GM12878 (cell line): ENCODE measurements around the gene STXBP1.

Experiments
- ASH2L ChIP-seq: fragments of 300-600, 200-600 bp; sonication (generic); IDR thresholded peaks from 2 replicates; pipeline ENCODE4 v1.6.1; 2017; ENCODE audit warnings: low read depth, mild to moderate bottlenecking, borderline replicate concordance
- GABPA ChIP-seq: IDR thresholded peaks from 2 replicates; pipeline ENCODE4 v1.6.1; 2014; ENCODE audit warnings: antibody characterized with exemption, low read depth, mild to moderate bottlenecking, inconsistent platforms
- HDAC6 ChIP-seq: fragments of 200-600 bp; sonication (generic); IDR thresholded peaks from one replicate; pipeline ENCODE4 v1.8.0; 2017; ENCODE audit warnings: antibody characterized with exemption; ENCODE audit not compliant: unreplicated experiment
- NFYB ChIP-seq: IDR thresholded peaks from 2 replicates; pipeline ENCODE4 v1.6.1; 2011; ENCODE audit warnings: low read depth, mild to moderate bottlenecking, low read length, improper control_type of control experiment, moderate library complexity; ENCODE audit not compliant: insufficient read depth
- POLR2A ChIP-seq: IDR thresholded peaks from 2 replicates; pipeline ENCODE4 v1.6.1; 2011; ENCODE audit warnings: low read depth, mild to moderate bottlenecking, low read length
- POLR2AphosphoS5 ChIP-seq: IDR thresholded peaks from 2 replicates; pipeline ENCODE4 v1.6.1; 2011; ENCODE audit warnings: mild to moderate bottlenecking, low read length, inconsistent platforms
- SIN3A ChIP-seq: IDR thresholded peaks from 2 replicates; pipeline ENCODE4 v1.6.1; 2012; ENCODE audit warnings: low read depth, low read length, improper control_type of control experiment
- SUZ12 ChIP-seq: fragments of 200-600 bp; sonication (generic); IDR thresholded peaks from one replicate; pipeline ENCODE4 v1.6.1; 2018; ENCODE audit warnings: antibody characterized with exemption, mild to moderate bottlenecking; ENCODE audit not compliant: unreplicated experiment
- TF ChIP-seq, protein P1 (sequence below), 3 experiments: IDR thresholded peaks in 2 of 3; conservative IDR thresholded peaks in 1 of 3; 2 replicates each; pipeline ENCODE4 v1.5.1; 2011; ENCODE audit warnings: low read depth in 3 of 3, low read length in 3 of 3, mild to moderate bottlenecking in 3 of 3, control low read depth in 2 of 3, moderate library complexity in 2 of 3, inconsistent platforms in 1 of 3, mixed read lengths in 1 of 3; ENCODE audit not compliant: control insufficient read depth in 2 of 3, insufficient read depth in 1 of 3; ENCODE audit errors: extremely low read depth in 1 of 3
- TF ChIP-seq, protein P2 (sequence below): fragments of 450-650 bp; formaldehyde crosslinking; IDR thresholded peaks from 2 replicates; pipeline ENCODE4 v1.5.0; 2022; ENCODE audit warnings: mild to moderate bottlenecking, missing genetic modification characterization

DNA sequence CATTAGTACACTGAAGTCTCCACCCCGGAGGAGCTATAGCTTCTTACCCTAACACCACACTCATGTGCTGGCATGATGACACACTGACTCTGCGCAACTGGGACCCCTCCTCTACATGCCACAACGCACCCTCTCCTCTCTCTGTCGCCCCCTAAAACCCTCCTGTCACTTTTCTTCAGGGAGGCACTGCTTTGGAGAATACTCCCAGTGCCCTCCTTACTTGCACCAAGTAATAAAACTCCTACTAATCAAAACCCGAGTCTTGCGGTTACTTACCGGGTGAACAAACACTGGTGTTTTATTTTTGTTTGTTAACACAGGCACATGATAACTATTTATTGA lies 12.6 kb upstream of the STXBP1 start:
- no peak for TF ChIP-seq POLR2AphosphoS5
- TF ChIP-seq, protein P1, sequence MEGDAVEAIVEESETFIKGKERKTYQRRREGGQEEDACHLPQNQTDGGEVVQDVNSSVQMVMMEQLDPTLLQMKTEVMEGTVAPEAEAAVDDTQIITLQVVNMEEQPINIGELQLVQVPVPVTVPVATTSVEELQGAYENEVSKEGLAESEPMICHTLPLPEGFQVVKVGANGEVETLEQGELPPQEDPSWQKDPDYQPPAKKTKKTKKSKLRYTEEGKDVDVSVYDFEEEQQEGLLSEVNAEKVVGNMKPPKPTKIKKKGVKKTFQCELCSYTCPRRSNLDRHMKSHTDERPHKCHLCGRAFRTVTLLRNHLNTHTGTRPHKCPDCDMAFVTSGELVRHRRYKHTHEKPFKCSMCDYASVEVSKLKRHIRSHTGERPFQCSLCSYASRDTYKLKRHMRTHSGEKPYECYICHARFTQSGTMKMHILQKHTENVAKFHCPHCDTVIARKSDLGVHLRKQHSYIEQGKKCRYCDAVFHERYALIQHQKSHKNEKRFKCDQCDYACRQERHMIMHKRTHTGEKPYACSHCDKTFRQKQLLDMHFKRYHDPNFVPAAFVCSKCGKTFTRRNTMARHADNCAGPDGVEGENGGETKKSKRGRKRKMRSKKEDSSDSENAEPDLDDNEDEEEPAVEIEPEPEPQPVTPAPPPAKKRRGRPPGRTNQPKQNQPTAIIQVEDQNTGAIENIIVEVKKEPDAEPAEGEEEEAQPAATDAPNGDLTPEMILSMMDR (IDR thresholded peaks at IDR 0.05 in 2 of 3, conservative IDR thresholded peaks at IDR 0.05 in 1 of 3; ENCODE audit: control insufficient read depth in 2 of 3, extremely low read depth in 1 of 3, insufficient read depth in 1 of 3, low read depth in 3 of 3, low read length in 3 of 3): no peak
- TF ChIP-seq, protein P2, sequence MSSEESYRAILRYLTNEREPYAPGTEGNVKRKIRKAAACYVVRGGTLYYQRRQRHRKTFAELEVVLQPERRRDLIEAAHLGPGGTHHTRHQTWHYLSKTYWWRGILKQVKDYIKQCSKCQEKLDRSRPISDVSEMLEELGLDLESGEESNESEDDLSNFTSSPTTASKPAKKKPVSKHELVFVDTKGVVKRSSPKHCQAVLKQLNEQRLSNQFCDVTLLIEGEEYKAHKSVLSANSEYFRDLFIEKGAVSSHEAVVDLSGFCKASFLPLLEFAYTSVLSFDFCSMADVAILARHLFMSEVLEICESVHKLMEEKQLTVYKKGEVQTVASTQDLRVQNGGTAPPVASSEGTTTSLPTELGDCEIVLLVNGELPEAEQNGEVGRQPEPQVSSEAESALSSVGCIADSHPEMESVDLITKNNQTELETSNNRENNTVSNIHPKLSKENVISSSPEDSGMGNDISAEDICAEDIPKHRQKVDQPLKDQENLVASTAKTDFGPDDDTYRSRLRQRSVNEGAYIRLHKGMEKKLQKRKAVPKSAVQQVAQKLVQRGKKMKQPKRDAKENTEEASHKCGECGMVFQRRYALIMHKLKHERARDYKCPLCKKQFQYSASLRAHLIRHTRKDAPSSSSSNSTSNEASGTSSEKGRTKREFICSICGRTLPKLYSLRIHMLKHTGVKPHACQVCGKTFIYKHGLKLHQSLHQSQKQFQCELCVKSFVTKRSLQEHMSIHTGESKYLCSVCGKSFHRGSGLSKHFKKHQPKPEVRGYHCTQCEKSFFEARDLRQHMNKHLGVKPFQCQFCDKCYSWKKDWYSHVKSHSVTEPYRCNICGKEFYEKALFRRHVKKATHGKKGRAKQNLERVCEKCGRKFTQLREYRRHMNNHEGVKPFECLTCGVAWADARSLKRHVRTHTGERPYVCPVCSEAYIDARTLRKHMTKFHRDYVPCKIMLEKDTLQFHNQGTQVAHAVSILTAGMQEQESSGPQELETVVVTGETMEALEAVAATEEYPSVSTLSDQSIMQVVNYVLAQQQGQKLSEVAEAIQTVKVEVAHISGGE (CRISPR knock-in tag): no peak
- no peak for TF ChIP-seq HDAC6
- TF ChIP-seq POLR2A: no peak
- TF ChIP-seq ASH2L: no peak
- TF ChIP-seq GABPA: no peak
- TF ChIP-seq SIN3A: no peak
- no peak for TF ChIP-seq SUZ12
- no peak for TF ChIP-seq NFYB
